ENCODE results near the gene HOMER3. TPM values are rescaled to one million over a fixed set of nuclear protein-coding genes. Genes with fewer than 3 reads are reported as not detected.

The HOMER3 gene
- total RNA-seq, 8 experiments from 2014 or later, result 9.0 to 40.0 (median 14.6) TPM

DNA sequence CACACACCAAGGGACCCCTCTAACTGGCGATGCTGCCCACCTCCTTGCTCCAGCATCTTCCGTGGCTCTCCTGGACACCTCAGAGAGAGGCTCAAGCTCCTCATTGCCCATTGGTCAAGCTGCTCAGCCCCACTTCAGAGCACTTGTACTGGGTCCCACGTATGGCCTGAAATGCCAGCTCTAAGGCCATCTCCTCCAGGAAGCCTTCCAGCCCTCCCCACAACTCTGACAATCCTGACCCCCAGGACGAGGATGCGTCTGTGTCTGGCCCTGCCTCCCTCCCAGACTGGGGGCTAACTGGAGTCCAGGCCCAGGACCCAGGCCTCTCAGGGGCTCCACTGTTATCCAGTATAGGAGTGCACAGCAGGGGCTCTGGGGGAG lies 7.9 kb upstream of the HOMER3 start:
- in situ Hi-C loops (cut with MboI; ENCODE audit: low pct_unique_long_range_greater_than_20kb in 2 of 9, low sequenced_read_pairs in 9 of 9, unreplicated experiment in 9 of 9), result no loop called here
- 90% methylated on average over 2 of the region's 5 CpGs; no CpG with 5 or more reads in 9 of the 10 experiments for WGBS, 10 experiments

DNA sequence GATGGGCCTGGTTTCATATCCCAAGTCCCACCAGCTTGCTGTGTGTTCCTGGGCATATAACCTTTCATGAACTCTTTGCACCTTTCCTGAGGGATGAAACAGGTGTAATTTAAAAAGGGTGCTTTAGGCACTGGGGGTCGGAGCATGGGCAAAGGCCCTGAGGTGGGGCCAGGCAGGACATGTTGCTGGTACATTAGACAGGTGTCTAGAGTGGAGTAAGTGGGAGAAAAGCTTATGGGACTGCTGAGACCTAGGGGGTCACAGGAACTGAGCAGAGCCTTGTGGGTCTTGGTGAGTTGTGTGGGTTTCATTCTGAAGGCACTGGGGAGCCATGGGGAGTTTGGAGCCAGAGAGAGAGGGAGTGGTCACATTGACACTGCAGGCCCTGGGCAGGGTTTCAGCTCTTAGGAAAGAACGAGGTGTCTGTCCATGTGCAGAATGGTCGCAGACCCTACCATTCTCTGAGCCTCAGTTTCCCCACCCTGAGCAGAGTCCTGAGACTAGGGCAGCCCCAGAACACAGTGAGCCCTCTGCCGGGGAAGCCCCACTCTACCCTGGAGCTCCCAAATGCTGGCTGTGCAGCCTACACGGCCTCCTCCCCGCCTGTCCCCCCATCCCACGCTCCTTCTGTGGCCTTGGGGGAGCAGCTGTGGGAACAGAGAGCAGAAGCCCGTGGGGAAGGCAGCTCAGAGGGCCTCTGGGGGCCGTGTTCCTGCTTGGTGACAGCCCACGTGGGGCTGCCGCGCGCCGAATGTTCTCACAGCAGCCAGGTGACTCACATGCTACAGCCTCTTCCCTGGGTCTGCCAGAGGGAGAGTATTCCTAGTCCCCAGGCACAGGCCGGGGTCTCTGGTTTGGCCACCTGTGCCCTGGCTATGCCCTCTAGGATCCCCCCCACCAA lies 7.3 kb upstream of the HOMER3 start:
- 35 to 100% (median 83%) methylated on average over 2 to 4 of the region's 15 CpGs; no CpG with 5 or more reads in 5 of the 10 experiments for WGBS, 10 experiments
- no peak for ATAC-seq (replicated peaks in 6 of 8)

More for the DNA sequence above, 7.9 kb upstream of the HOMER3 start:
- Histone ChIP-seq H3K4me1 (replicated peaks in 1 of 2) (no peaks in the 10 kb centered on the region), H3K27ac (no peak overlapping the region), H3K4me3 (no peak overlapping the region)
- ATAC-seq (replicated peaks in 6 of 8), result no peak

DNA sequence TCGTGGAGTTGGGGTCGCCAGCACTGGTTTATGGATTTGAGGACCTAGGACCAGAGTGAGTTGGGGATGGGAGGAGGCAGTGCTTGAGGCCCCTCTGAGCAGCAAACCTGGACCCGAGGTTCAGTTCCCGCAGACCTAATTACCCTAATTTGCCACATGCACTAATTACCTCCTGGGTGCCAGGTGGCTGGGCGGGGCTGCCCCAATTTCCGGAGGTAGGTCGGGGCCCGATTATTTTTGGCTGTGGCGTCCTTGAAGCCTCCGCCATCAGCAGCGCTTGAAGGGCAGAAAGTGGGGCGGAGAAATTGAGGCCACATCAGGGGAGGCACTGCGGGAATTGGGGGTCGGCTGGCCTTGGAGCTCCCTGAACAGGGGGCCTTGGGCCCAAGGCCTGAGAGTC lies 5.9 kb upstream of the HOMER3 start:
- in situ Hi-C loops (cut with MboI; ENCODE audit: low pct_unique_long_range_greater_than_20kb in 2 of 9, low sequenced_read_pairs in 9 of 9, unreplicated experiment in 9 of 9), result no loop called here
- Histone ChIP-seq H3K4me1 (replicated peaks in 1 of 2) (no peaks in the 10 kb centered on the region), H3K27ac (no peak overlapping the region), H3K4me3 (no peak overlapping the region)
- no peak for ATAC-seq (replicated peaks in 6 of 8)
- WGBS, 10 experiments, result 20 to 100% (median 80%) methylated on average over 1 to 8 of the region's 14 CpGs; no CpG with 5 or more reads in 3 of the 10 experiments

More for the DNA sequence above, 7.3 kb upstream of the HOMER3 start:
- Histone ChIP-seq H3K27ac (no peak overlapping the region), H3K4me1 (replicated peaks in 1 of 2) (no peaks in the 10 kb centered on the region), H3K4me3 (no peak overlapping the region)
- in situ Hi-C loops (cut with MboI; ENCODE audit: low pct_unique_long_range_greater_than_20kb in 2 of 9, low sequenced_read_pairs in 9 of 9, unreplicated experiment in 9 of 9), result no loop called here

DNA sequence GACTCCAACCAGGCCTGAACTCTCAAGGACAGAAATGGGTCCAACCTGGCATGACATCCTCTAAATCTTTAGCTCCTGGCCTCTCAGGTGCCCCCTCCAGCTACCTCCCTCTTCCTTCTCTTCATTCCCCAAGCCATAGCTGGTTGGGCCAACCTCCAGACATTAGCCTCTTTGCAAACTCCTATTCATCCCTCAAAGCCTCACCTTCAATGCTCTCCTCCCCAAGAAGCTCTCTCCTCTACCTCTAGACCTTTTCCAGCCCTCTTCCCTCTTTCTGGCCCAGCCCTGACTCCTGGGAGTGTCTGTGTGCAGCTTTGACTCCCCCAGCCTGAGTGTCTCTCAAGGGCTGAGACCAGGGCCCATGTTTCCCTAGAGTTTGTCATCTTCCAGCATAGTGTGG lies 5.3 kb upstream of the HOMER3 start:
- in situ Hi-C loops (cut with MboI; ENCODE audit: low pct_unique_long_range_greater_than_20kb in 2 of 9, low sequenced_read_pairs in 9 of 9, unreplicated experiment in 9 of 9), result no loop called here
- ATAC-seq (replicated peaks in 6 of 8), result no peak

DNA sequence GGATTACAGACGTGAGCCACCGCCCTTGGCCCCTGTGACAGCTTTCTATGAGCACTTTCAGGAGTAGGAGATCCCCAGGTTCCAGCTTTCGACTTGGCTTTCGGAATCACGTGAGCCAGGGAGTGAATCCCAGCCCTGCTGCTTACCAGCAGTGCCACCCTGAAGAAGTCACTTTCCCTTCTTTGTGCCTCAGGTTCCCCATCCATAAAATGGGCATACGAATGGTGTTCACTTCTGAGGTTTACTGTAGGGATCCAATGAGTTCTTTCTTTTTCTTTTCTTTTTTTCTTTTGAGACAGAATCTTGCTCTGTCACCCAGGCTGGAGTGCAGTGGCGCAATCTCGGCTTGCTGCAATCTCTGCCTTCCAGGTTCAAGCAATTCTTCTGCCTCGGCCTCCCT lies 4.3 kb upstream of the HOMER3 start:
- Histone ChIP-seq H3K4me1 (replicated peaks in 1 of 2) (peaks cover 0 to 3% of the 10 kb centered on the region in 2 donors), H3K4me3 (no peak overlapping the region), H3K27ac (no peak overlapping the region)
- 50 to 100% (median 81%) methylated on average over 1 to 6 of the region's 9 CpGs; no CpG with 5 or more reads in 2 of the 10 experiments for WGBS, 10 experiments
- no peak for ATAC-seq (replicated peaks in 6 of 8)
- in situ Hi-C loops (cut with MboI; ENCODE audit: low pct_unique_long_range_greater_than_20kb in 2 of 9, low sequenced_read_pairs in 9 of 9, unreplicated experiment in 9 of 9), result no loop called here

More for the DNA sequence above, 5.3 kb upstream of the HOMER3 start:
- no peak overlapping the region for H3K4me3 ChIP-seq
- peaks cover 0 to 3% of the 10 kb centered on the region in 2 donors for H3K4me1 ChIP-seq (replicated peaks in 1 of 2)
- H3K27ac ChIP-seq, result no peak overlapping the region

DNA sequence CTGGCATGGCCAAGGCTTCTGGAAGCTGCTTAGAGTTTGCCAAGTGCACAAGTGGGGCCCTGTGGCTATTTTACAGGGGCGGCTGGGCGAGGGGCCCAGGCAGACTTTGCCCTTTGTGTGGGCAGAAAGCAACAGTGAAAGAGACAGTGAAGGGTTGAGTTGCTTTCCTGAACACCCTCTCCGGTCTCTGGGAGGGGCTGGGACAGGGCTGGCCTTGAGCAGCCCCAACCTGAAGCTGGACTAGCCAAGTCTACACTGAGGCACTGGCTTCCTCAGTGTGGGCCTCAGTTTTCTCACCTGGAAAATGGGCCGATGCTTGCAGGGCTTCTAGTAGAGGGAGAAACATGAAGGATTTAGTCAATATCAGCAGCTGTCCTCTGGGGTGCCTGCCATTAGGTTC lies 2.4 kb upstream of the HOMER3 start:
- H3K27ac ChIP-seq, result no peak overlapping the region
- H3K4me1 ChIP-seq (replicated peaks in 1 of 2), result peaks cover 6 to 7% of the 10 kb centered on the region in 2 donors
- no peak for ATAC-seq (replicated peaks in 6 of 8)
- in situ Hi-C loops (cut with MboI; ENCODE audit: low pct_unique_long_range_greater_than_20kb in 2 of 9, low sequenced_read_pairs in 9 of 9, unreplicated experiment in 9 of 9), result no loop called here
- no peak overlapping the region for H3K4me3 ChIP-seq
- 50 to 100% (median 83%) methylated on average over 1 to 4 of the region's 4 CpGs; no CpG with 5 or more reads in 4 of the 10 experiments for WGBS, 10 experiments

DNA sequence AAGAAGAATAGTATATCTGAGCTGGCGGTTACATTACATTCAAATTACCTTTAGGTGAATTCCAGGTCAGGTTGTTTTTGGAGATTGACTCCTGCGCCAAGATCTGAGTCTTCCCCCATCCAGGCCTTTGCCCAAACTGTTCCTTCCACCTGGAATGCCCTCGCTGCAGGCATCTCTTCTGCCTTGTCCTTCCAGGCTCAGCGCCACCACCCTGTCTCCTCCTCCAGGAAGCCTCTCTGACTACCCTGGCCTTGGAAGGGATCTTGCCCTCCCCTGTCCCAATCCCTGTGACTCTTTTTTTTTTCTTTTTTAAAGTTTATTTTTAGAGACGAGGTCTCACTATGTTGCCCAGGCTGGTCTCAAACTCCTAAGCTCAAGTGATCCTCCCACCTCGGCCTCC lies 1.7 kb upstream of the HOMER3 start:
- Histone ChIP-seq H3K4me3 (no peak overlapping the region), H3K27ac (no peak overlapping the region), H3K4me1 (replicated peaks in 1 of 2) (peaks cover 6 to 7% of the 10 kb centered on the region in 2 donors)
- 76 to 100% (median 85%) methylated on average over 1 to 6 of the region's 6 CpGs; no CpG with 5 or more reads in 3 of the 10 experiments for WGBS, 10 experiments
- ATAC-seq (replicated peaks in 6 of 8), result no peak
- in situ Hi-C loops (cut with MboI; ENCODE audit: low pct_unique_long_range_greater_than_20kb in 2 of 9, low sequenced_read_pairs in 9 of 9, unreplicated experiment in 9 of 9), result no loop called here

DNA sequence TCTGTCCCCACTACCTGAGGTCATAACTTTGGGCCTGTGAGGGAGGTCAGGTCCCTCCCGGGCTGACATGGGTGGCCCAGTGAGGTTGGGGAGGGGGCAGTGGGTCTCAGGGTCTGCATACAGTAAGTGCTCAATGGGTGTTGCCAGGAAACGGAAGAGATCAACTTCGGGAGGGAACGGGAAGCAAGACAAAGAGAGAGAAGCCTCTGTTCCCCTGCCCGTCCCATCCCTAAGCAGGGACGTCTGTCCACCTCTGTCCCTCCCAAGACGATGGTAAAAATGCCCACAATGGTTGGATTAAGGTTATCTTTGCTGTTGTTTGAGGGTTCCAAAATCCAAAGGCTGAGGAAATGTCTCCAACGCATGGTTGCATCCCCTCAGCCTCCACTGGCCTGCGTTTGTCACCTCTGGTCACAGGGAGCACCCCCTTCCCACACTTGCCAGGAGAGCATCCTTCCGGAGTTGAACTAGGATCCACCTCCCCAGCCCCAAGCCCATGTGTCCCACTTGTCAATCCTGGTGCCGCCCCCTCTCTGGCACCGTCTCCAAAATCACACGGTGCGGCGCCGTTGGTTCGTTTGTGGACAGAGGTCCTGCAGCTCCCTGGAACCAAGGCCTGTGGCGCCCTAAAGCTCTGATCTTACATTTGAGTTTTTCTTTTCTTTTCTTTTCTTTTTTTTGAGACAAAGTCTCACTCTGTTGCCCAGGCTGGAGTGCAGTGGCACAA lies 774 bp upstream of the HOMER3 start:
- ATAC-seq (replicated peaks in 6 of 8), result no peak
- Histone ChIP-seq H3K27ac (no peak overlapping the region), H3K4me3 (peak overlapping the region; percentile 53 to 77 (median 66)), H3K4me1 (replicated peaks in 1 of 2) (peaks cover 6 to 7% of the 10 kb centered on the region in 2 donors)
- 28 to 80% (median 67%) methylated on average over 1 to 3 of the region's 18 CpGs; no CpG with 5 or more reads in 2 of the 10 experiments for WGBS, 10 experiments
- in situ Hi-C loops (cut with MboI; ENCODE audit: low pct_unique_long_range_greater_than_20kb in 2 of 9, low sequenced_read_pairs in 9 of 9, unreplicated experiment in 9 of 9), result no loop called here

DNA sequence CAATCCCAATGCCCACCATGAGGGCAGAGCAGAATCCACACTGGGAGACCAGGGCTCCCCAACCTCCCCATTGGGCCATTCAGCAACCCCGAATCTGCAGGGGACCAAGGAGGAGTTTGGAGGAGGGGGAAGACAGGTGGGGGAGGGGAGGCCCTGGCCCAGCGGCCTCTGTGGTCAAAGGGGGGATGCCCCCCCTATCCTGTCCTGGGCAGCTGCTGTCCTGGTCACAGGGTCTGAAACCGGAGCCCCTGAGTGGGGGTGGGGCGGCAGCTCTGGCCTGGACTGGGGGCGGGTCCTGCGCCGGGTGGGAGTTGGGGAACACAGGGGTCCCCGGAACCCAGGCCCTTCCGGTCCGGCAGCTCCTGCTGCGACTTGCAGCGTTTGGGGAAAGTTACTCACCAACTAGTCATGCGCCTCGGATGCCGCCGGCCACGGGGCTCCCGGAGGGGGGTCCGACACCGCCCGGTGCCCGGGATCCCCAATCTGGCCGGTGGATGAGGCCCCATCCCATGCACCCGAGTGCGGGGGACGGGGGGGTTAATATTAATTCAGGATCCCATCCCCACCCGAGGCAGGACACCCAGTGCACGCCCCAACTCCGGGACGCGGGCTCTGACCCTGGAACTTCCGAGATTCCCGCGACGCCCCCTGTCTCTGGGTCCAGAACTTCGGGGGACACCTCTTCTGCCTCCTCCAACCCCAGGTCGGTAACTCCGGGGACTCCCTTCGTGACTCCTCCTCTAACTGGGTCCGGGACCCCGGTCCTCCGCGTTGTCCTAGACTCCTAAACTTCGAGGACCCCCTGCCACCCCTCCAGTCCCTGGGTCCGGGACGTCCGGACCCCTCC lies 872 bp downstream of the HOMER3 start:
- peak; percentile 13 to 54 (median 36) for ATAC-seq (replicated peaks in 6 of 8)
- 0% methylated on average over 6 of the region's 47 CpGs; no CpG with 5 or more reads in 9 of the 10 experiments for WGBS, 10 experiments
- H3K4me3 ChIP-seq, result peak overlapping the region; percentile 53 to 77 (median 66)
- H3K4me1 ChIP-seq (replicated peaks in 1 of 2), result peaks cover 6 to 7% of the 10 kb centered on the region in 2 donors
- no peak overlapping the region for H3K27ac ChIP-seq
- in situ Hi-C loops (cut with MboI; ENCODE audit: low pct_unique_long_range_greater_than_20kb in 2 of 9, low sequenced_read_pairs in 9 of 9, unreplicated experiment in 9 of 9), result no loop called here

DNA sequence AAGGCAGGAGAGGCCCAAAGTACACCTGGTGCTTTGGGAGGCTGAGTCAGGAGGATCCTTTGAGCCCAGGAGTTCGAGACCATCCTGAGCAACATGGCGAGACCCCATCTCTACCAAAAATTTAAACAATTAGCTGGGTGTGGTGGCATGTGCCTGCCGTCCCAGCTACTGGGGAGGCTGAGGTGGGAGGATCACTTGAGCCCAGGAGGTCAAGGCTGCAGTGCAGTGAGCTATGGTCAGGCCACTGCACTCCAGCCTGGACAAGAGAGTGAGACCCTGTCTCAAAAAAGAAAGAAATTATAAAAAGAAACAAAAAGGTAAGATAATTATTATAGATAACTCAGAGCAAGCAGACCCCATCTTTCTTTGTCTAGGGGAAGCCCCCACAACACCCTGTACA lies 1.9 kb downstream of the HOMER3 start:
- Histone ChIP-seq H3K4me1 (replicated peaks in 1 of 2) (peaks cover 6 to 7% of the 10 kb centered on the region in 2 donors), H3K27ac (no peak overlapping the region), H3K4me3 (no peak overlapping the region)
- ATAC-seq (replicated peaks in 6 of 8), result no peak
- WGBS, 10 experiments, result 83 to 100% (median 88%) methylated on average over 1 to 2 of the region's 3 CpGs; no CpG with 5 or more reads in 5 of the 10 experiments
- in situ Hi-C loops (cut with MboI; ENCODE audit: low pct_unique_long_range_greater_than_20kb in 2 of 9, low sequenced_read_pairs in 9 of 9, unreplicated experiment in 9 of 9), result no loop called here

DNA sequence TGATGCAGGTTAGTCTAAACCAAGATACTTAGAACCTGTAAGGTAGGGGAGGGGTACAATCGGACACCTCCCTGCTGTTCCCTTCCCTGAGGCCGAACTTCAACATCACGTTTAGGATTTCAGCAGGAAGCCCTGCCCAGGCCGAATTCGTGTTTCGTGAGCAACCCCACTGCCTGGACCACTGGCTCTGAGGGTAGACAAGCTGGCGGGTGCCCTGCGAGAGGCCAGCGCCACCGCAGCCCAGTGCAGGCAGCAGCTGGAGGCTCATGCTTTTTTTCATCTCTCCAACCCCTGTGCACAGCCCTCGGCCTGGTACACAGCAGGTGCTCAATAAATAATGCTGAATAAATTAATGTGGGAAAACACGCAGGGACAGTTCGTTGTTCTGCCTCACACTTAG lies 7.7 kb downstream of the HOMER3 start:
- Histone ChIP-seq H3K4me1 (replicated peaks in 1 of 2) (peaks cover 0 to 5% of the 10 kb centered on the region in 2 donors), H3K27ac (no peak overlapping the region), H3K4me3 (no peak overlapping the region)
- in situ Hi-C loops (cut with MboI; ENCODE audit: low pct_unique_long_range_greater_than_20kb in 2 of 9, low sequenced_read_pairs in 9 of 9, unreplicated experiment in 9 of 9), result no loop called here
- no peak for ATAC-seq (replicated peaks in 6 of 8)
- WGBS, 10 experiments, result 42 to 95% (median 79%) methylated on average over 1 to 6 of the region's 13 CpGs; no CpG with 5 or more reads in 4 of the 10 experiments

DNA sequence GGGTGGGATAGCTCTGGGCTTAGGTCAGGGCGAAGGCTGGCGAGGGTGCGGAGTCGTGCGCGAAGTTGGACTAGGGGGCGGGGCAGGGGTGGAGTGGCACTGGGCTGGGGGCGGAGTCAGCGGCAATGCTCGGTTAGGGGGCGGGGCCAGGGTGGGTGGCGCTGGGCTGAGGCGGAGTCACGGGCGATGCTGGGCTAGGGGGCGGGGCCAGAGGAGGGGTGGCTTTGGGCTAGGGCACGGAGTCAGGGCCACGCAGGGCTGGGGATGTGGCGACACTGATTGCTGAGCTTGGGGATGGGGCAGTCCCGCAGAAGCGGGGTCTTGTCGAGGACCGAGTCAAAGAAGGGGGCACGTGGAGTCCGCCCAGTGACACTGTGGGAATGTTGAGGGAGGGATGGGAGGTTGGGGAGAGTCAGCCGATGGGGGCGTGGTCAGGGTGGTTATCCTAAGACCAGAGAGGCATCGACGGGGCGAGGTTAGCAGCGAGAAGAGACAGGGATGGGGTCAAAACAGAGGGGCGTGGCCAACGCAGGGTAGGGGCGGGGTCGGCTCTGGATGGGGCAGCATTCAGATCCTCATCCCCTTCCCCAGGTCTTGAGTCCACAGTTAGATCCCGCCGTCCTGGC lies 8.7 kb downstream of the HOMER3 start:
- WGBS, 10 experiments, result 34% methylated on average over 4 of the region's 37 CpGs; no CpG with 5 or more reads in 9 of the 10 experiments
- in situ Hi-C loops (cut with MboI; ENCODE audit: low pct_unique_long_range_greater_than_20kb in 2 of 9, low sequenced_read_pairs in 9 of 9, unreplicated experiment in 9 of 9), result no loop called here
- H3K4me1 ChIP-seq (replicated peaks in 1 of 2), result peaks cover 0 to 5% of the 10 kb centered on the region in 2 donors
- ATAC-seq (replicated peaks in 6 of 8), result peak; percentile 45 to 91 (median 88)
- H3K27ac ChIP-seq, result no peak overlapping the region
- H3K4me3 ChIP-seq, result peak overlapping the region; percentile 13 to 29 (median 27)
